Smooth muscle cell (in vitro differentiated cells): ENCODE results near the gene SRF. TPM values are rescaled to one million over a fixed set of nuclear protein-coding genes. Genes with fewer than 3 reads are reported as not detected.

Experiments used
- DNase-seq: peaks from one replicate; lab custom pipeline; 2025; ENCODE audit not compliant: unreplicated experiment; lab: John Stamatoyannopoulos, UW
- H2AFZ ChIP-seq: fragments of 200-600 bp; sonication (generic); 2 replicates; pipeline ENCODE4 v1.6.0; 2016; ENCODE audit warnings: antibody characterized with exemption, low read depth, mild to moderate bottlenecking
- H3F3A ChIP-seq: fragments of 200-600 bp; sonication (generic); 2 replicates; pipeline ENCODE4 v1.6.0; 2017; ENCODE audit warnings: antibody characterized with exemption, low read depth
- H3K27ac ChIP-seq: fragments of 200-600 bp; sonication (generic); 2 replicates; pipeline ENCODE4 v1.5.1; 2016; ENCODE audit warnings: low read depth, mild to moderate bottlenecking
- H3K27me3 ChIP-seq: fragments of 200-600 bp; sonication (generic); 2 replicates; pipeline ENCODE4 v1.6.1; 2016; ENCODE audit warnings: low read depth, mild to moderate bottlenecking
- H3K36me3 ChIP-seq: fragments of 200-600 bp; sonication (generic); 2 replicates; pipeline ENCODE4 v1.5.1; 2016; ENCODE audit warnings: low read depth
- H3K4me1 ChIP-seq: fragments of 200-600 bp; sonication (generic); 2 replicates; pipeline ENCODE4 v1.5.1; 2016; ENCODE audit warnings: low read depth
- H3K4me2 ChIP-seq: fragments of 200-600 bp; sonication (generic); 2 replicates; pipeline ENCODE4 v1.6.0; 2016; ENCODE audit warnings: mild to moderate bottlenecking
- H3K4me3 ChIP-seq: fragments of 200-600 bp; sonication (generic); 2 replicates; pipeline ENCODE4 v1.5.1; 2016; ENCODE audit warnings: mild to moderate bottlenecking
- H3K79me2 ChIP-seq: fragments of 200-600 bp; sonication (generic); 2 replicates; pipeline ENCODE4 v1.6.0; 2016; ENCODE audit warnings: low read depth, mild to moderate bottlenecking
- H3K9ac ChIP-seq: fragments of 200-600 bp; sonication (generic); 2 replicates; pipeline ENCODE4 v1.6.0; 2016; ENCODE audit warnings: low read depth
- H3K9me3 ChIP-seq: fragments of 200-600 bp; sonication (generic); replicated peaks from 2 replicates; pipeline ENCODE4 v1.5.1; 2016; ENCODE audit warnings: low read depth
- H4K20me1 ChIP-seq: fragments of 200-600 bp; sonication (generic); 2 replicates; pipeline ENCODE4 v1.6.0; 2016; ENCODE audit warnings: low read depth
- WGBS: methylation state at CpG from one replicate; pipeline ENCODE4 v1.1.7; 2016; ENCODE audit warnings: low lambda C conversion rate; 5-methylcytosine and 5-hydroxymethylcytosine counted together
- polyA plus RNA-seq: library from polyadenylated mRNA; unstranded; fragments of >200 nt; fragmentation: Nextera tagmentation; extraction: Ambion mirVana; gene quantifications from 2 replicates; pipeline ENCODE4 v1.2.1, GENCODE V29; 2016
- total RNA-seq: library from RNA; depleted of rRNA; stranded (reverse); fragments of >200 nt; gene quantifications from 2 replicates; pipeline ENCODE4 v1.2.3, GENCODE V29; 2014
- TF ChIP-seq, protein P1 (sequence below): fragments of 200-600 bp; sonication (generic); IDR thresholded peaks from 2 replicates; pipeline ENCODE4 v1.5.1; 2017; ENCODE audit warnings: borderline replicate concordance, mild to moderate bottlenecking, antibody characterized with exemption; ENCODE audit not compliant: insufficient read depth, poor library complexity, severe bottlenecking

Gene SRF
- total and polyA plus RNA-seq, 2 experiments from 2014 or later = 6.8 to 22.9 TPM

- Histone ChIP-seq H3K27ac (no peak overlapping the region), H3K36me3 (no peaks in the 10 kb centered on the region), H3K79me2 (no peaks in the 10 kb centered on the region), H3F3A (no peaks in the 10 kb centered on the region), H3K27me3 (no peaks in the 10 kb centered on the region), H3K9ac (no peak overlapping the region), H3K9me3 (no peaks in the 10 kb centered on the region), H4K20me1 (no peaks in the 10 kb centered on the region), H2AFZ (no peak overlapping the region), H3K4me3 (no peak overlapping the region), H3K4me2 (no peak overlapping the region), H3K4me1 (no peaks in the 10 kb centered on the region)
- TF ChIP-seq, protein P1, sequence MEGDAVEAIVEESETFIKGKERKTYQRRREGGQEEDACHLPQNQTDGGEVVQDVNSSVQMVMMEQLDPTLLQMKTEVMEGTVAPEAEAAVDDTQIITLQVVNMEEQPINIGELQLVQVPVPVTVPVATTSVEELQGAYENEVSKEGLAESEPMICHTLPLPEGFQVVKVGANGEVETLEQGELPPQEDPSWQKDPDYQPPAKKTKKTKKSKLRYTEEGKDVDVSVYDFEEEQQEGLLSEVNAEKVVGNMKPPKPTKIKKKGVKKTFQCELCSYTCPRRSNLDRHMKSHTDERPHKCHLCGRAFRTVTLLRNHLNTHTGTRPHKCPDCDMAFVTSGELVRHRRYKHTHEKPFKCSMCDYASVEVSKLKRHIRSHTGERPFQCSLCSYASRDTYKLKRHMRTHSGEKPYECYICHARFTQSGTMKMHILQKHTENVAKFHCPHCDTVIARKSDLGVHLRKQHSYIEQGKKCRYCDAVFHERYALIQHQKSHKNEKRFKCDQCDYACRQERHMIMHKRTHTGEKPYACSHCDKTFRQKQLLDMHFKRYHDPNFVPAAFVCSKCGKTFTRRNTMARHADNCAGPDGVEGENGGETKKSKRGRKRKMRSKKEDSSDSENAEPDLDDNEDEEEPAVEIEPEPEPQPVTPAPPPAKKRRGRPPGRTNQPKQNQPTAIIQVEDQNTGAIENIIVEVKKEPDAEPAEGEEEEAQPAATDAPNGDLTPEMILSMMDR = no peak
- 53% methylated on average over 6 of the region's 6 CpGs for WGBS
- no peak for DNase-seq
Measured at GRCh38 chr6:43189776-43190304, 18.8 kb downstream of the SRF start.

GRCh38 chr6:43192911-43193310 is 21.8 kb downstream of the SRF start:
- Histone ChIP-seq H3K79me2 (no peaks in the 10 kb centered on the region), H3K4me2 (no peak overlapping the region), H3K27ac (no peak overlapping the region), H3K9me3 (no peaks in the 10 kb centered on the region), H3K36me3 (no peaks in the 10 kb centered on the region), H3K9ac (no peak overlapping the region), H3K27me3 (no peaks in the 10 kb centered on the region), H3F3A (no peaks in the 10 kb centered on the region), H2AFZ (no peak overlapping the region), H4K20me1 (no peaks in the 10 kb centered on the region), H3K4me3 (no peak overlapping the region), H3K4me1 (no peaks in the 10 kb centered on the region)
- TF ChIP-seq, protein P1 = no peak
- DNase-seq = no peak
- 99% methylated on average over 9 of the region's 9 CpGs for WGBS

DNA sequence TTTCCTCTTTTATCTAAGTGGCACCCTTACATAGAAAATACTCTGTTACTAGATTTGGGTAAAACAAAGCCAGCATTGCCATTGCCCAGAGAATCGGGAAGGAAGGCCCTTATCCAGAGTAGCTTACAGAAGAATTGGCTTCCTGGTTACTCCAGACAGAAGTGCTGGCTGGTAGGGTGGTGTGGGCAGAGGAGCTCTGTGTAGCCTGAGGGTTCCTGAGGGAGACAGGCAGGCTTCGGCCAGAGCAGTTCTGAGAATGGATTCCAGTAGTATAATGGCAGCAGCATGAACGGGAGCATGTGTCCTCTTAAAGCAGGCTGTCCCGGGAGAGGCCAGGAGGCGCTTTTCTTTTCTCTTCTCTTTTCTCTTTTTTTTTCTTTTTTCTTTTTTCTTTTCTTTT is 22.9 kb downstream of the SRF start:
- Histone ChIP-seq H3K79me2 (no peaks in the 10 kb centered on the region), H3K9me3 (no peaks in the 10 kb centered on the region), H3F3A (no peaks in the 10 kb centered on the region), H3K36me3 (no peaks in the 10 kb centered on the region), H3K4me2 (no peak overlapping the region), H3K27me3 (no peaks in the 10 kb centered on the region), H3K9ac (no peak overlapping the region), H4K20me1 (no peaks in the 10 kb centered on the region), H3K4me1 (no peaks in the 10 kb centered on the region), H3K27ac (no peak overlapping the region), H3K4me3 (no peak overlapping the region), H2AFZ (no peak overlapping the region)
- TF ChIP-seq, protein P1 = no peak
- DNase-seq = no peak
- 77% methylated on average over 5 of the region's 5 CpGs for WGBS

GRCh38 chr6:43196337-43196736 is 25.3 kb downstream of the SRF start:
- H3K9me3 ChIP-seq = no peaks in the 10 kb centered on the region
- no peaks in the 10 kb centered on the region for H3K27me3 ChIP-seq
- H4K20me1 ChIP-seq = no peaks in the 10 kb centered on the region
- H3F3A ChIP-seq = no peaks in the 10 kb centered on the region
- H2AFZ ChIP-seq = no peak overlapping the region
- no peak overlapping the region for H3K4me3 ChIP-seq
- 88% methylated on average over 5 of the region's 5 CpGs for WGBS
- H3K4me1 ChIP-seq = no peaks in the 10 kb centered on the region
- no peaks in the 10 kb centered on the region for H3K79me2 ChIP-seq
- TF ChIP-seq, protein P1 = no peak
- H3K27ac ChIP-seq = no peak overlapping the region
- H3K9ac ChIP-seq = no peak overlapping the region
- H3K36me3 ChIP-seq = no peaks in the 10 kb centered on the region
- no peak for DNase-seq
- no peak overlapping the region for H3K4me2 ChIP-seq
